IPS-20b (cell line): ENCODE measurements around the gene VPS41.
"Not testable (repeated sequence)": the region's sequence is repeated elsewhere in the genome, so short reads cannot be mapped to it uniquely, and the experiment has no call there.

ENCODE experiments used
- H3K27ac ChIP-seq: one replicate; pipeline ENCODE4 v1.5.1; 2013; ENCODE audit warnings: low read length
- H3K27me3 ChIP-seq: 2 replicates; pipeline ENCODE4 v1.6.1; 2013; ENCODE audit warnings: mild to moderate bottlenecking, low read length, inconsistent platforms; ENCODE audit not compliant: insufficient read depth
- H3K36me3 ChIP-seq: 2 replicates; pipeline ENCODE4 v1.6.1; 2013; ENCODE audit warnings: low read depth, mild to moderate bottlenecking, inconsistent platforms, low read length, moderate library complexity; ENCODE audit not compliant: insufficient read depth
- H3K4me1 ChIP-seq: 2 replicates; pipeline ENCODE4 v1.6.1; 2013; ENCODE audit warnings: mild to moderate bottlenecking, control low read depth, inconsistent platforms, low read length, moderate library complexity; ENCODE audit not compliant: insufficient read depth
- H3K4me3 ChIP-seq: 2 replicates; pipeline ENCODE4 v1.5.1; 2013; ENCODE audit warnings: mild to moderate bottlenecking, low read length, inconsistent platforms
- H3K9ac ChIP-seq: 2 replicates; pipeline ENCODE4 v1.6.1; 2013; ENCODE audit warnings: low read depth, mild to moderate bottlenecking, inconsistent platforms, low read length, moderate library complexity
- H3K9me3 ChIP-seq: 2 replicates; pipeline ENCODE4 v1.6.1; 2013; ENCODE audit warnings: mild to moderate bottlenecking, low read depth, low read length, inconsistent platforms; ENCODE audit not compliant: insufficient read depth

The VPS41 gene

DNA sequence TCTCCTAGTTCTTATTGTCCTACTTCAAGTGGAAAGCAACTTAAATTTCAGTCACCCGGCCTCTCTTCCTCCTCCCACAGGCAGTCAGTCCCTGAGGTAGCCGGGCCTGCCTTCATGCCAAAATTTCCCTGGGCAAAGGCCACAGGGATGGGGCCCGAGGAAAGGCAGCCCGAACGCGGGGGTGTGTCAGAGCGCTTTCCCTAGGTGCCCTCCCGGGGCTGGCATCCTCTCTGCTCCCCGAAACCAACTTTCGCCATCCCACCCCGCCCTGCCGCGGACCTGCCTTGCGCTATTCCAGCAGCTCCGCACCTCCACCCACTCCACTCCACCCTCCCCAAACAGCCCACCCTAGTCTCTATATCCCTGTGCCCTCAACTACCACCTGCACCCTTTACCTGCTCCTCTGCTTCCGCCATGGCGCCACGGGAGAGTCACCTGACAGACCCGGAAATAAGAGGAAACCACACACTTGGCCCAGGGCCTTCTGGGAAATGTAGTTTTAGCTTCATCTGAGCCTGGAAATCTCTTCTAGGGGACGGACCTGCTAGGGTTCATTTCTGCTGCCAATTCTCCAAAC lies at the start of gene VPS41:
VPS41 (minus strand) TSS at position 433 of the 577 bp plus-strand sequence; CDS start at position 416, 17 bp downstream.
- Histone ChIP-seq H3K9me3 (no peaks in the 10 kb centered on the region), H3K27ac (no peak within 1 kb of the TSS), H3K4me1 (no peaks in the 10 kb centered on the region), H3K9ac (peak within 1 kb of the TSS; percentile 87), H3K4me3 (peak within 1 kb of the TSS; percentile 94), H3K36me3 (no peaks in the 10 kb centered on the region), H3K27me3 (no peaks in the 10 kb centered on the region)

DNA sequence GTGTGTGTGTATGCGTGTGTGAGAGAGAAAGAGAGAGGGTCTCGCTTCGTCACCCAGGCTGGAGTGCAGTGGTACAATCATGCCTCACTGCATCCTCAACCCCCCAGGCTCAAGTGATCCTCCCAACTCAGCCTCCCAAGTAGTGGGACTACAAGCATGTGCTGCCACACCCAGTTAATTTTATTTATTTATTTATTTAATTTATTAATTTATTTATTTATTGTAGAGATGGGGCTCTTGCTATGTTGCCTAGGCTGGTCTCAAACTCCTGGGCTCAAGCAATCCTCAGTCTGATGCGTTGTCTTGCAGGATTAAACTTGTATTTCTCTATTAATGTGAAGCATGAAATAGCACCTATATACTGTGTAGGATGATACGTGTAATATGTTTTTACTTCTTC lies 46.9 kb upstream of the VPS41 start:
- Histone ChIP-seq H3K9me3 (no peaks in the 10 kb centered on the region), H3K27ac (no peak overlapping the region), H3K9ac (no peak overlapping the region), H3K36me3 (no peaks in the 10 kb centered on the region), H3K4me3 (no peak overlapping the region), H3K27me3 (no peaks in the 10 kb centered on the region), H3K4me1 (no peaks in the 10 kb centered on the region)

DNA sequence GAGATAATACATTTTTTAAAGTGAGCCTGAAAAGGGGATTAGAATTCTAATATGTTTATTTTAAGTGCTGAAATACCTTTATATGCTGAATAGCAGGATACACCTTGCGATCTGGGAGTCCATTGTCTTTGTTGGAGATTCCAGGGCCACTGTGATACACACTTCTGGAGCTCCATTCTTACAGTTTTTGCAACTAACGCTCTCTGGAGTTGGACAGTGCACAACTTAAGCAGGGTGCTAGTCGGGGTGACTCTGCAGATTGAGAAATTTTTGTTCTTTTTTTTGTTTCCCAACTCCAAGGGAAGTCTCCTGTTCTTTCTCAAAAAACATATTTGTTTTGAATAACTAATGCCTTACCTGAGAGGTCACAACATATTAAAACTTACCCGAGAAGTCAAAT lies 45.0 kb upstream of the VPS41 start:
- Histone ChIP-seq H3K27me3 (no peaks in the 10 kb centered on the region), H3K4me3 (no peak overlapping the region), H3K9ac (no peak overlapping the region), H3K27ac (no peak overlapping the region), H3K4me1 (no peaks in the 10 kb centered on the region), H3K9me3 (no peaks in the 10 kb centered on the region), H3K36me3 (no peaks in the 10 kb centered on the region)

DNA sequence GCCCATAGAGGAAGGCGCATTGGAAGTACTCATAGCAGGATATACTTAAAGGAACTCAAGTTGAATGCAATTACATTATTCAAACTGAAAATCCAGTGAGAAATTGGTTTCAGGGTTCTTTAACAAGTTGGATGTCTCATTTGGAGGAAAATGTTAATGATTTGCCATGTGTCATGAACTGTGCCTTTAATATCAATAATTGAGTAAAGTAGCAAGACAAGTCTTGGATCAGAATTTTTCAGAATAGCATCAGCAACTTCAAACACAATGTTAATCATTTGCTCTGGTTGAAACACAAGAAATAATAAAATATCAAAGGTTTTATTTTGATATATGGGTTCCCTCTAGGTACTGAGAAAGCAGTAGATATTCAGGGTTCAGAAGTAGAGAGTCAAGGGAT lies 44.2 kb upstream of the VPS41 start:
- no peaks in the 10 kb centered on the region for H3K36me3 ChIP-seq
- H3K4me1 ChIP-seq: no peaks in the 10 kb centered on the region
- no peaks in the 10 kb centered on the region for H3K9me3 ChIP-seq

DNA sequence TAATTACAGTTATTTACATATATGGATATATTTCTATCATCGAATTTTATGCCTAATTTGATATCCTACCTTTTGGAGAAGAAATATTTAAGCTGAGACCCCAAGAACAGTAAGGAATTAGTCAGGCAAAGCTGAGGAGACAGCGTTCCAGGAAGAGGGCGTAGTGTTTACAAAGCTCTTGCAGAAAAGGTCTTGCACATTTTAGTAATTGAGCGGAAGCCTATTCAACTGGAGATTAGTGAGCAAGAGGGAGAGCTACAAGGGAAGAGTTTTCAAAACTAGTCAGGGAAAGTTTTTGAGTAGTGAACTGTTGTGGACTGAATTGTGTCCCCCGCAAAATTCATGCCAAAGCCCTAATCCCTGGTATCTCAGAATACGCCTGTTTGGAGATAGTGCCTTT lies 42.2 kb upstream of the VPS41 start:
- H3K27ac ChIP-seq: no peak overlapping the region
- H3K9me3 ChIP-seq: no peaks in the 10 kb centered on the region
- no peak overlapping the region for H3K9ac ChIP-seq
- no peaks in the 10 kb centered on the region for H3K36me3 ChIP-seq
- no peak overlapping the region for H3K4me3 ChIP-seq
- H3K27me3 ChIP-seq: no peaks in the 10 kb centered on the region
- H3K4me1 ChIP-seq: no peaks in the 10 kb centered on the region

More for the DNA sequence above, 44.2 kb upstream of the VPS41 start:
- H3K9ac ChIP-seq: no peak overlapping the region
- no peak overlapping the region for H3K4me3 ChIP-seq
- no peaks in the 10 kb centered on the region for H3K27me3 ChIP-seq
- H3K27ac ChIP-seq: no peak overlapping the region

DNA sequence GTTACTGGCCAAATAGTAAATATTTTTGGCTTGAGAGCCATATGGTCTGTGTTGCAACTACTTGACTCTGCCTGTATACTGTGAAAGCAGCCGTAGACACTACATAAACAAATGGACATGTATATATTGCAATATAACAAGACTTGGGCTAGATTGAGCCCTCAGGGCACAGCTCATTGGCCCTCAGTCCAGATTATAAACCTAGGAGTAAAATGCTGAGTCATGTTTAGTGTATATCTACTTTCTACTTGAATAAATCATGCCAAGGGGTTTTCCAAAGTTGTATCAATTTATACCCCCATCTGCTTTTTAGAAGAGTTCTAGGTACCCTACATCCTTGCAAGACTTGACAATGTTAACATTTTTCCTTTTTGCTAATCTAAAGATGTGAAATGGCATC lies 41.3 kb upstream of the VPS41 start:
- H3K9ac ChIP-seq: no peak overlapping the region
- H3K27ac ChIP-seq: no peak overlapping the region
- no peaks in the 10 kb centered on the region for H3K9me3 ChIP-seq
- H3K4me3 ChIP-seq: no peak overlapping the region
- no peaks in the 10 kb centered on the region for H3K27me3 ChIP-seq
- no peaks in the 10 kb centered on the region for H3K4me1 ChIP-seq
- no peaks in the 10 kb centered on the region for H3K36me3 ChIP-seq

DNA sequence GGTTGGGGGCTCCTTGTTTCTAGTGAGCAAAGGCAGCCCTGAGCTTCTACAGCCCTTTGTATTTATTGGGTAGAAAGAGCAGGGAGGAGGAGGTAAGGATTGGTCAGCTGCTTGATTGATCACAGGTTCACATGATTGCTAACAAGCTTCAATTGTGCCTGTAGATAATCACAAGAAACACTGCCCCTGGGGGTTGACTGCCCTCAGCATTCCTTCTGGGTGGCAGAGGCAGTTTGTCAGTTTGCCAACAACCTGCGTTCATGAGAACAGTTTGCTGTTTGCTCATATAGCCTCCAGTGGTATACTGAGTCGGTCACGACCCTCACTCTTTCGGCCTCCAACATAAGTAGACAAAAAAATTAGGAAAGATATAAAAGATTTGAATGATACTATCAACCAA lies 38.5 kb upstream of the VPS41 start:
- H3K27me3 ChIP-seq, H3K4me1 ChIP-seq, H3K27ac ChIP-seq, H3K9me3 ChIP-seq, H3K4me3 ChIP-seq, H3K36me3 ChIP-seq, H3K9ac ChIP-seq: not testable (repeated sequence)

DNA sequence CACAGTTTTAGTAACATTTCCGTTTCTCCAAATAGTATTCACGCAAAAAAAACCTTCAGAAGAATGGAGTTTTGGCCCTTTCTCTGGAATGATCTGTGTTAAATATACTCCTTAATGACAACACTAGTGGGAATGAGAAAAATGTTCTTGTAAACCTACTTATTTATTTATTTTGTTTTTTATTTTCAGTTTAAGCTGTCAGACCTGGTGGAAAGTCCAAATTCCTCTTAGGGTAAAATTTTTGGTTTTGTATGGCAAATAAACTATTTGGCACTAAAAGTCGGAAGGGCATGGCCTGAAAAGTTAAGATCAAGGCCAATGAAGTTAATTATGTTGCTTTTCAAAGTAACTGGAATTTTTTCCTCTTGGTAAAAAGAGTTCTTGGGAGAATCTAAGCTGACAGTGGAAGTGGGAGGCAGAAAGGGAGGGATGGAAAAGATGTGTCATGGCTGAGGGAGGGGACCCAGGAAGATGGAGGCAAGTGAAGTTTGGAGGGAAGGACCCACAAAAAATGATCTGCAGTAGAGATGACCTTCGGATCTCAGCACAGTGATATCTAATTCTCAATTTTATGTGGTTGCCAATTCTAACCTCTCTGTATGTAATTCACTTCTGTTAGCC lies 33.5 kb upstream of the VPS41 start:
- Histone ChIP-seq H3K36me3 (no peaks in the 10 kb centered on the region), H3K27me3 (no peaks in the 10 kb centered on the region), H3K4me1 (peaks cover 10% of the 10 kb centered on the region), H3K9me3 (no peaks in the 10 kb centered on the region), H3K9ac (no peak overlapping the region), H3K4me3 (no peak overlapping the region), H3K27ac (no peak overlapping the region)

DNA sequence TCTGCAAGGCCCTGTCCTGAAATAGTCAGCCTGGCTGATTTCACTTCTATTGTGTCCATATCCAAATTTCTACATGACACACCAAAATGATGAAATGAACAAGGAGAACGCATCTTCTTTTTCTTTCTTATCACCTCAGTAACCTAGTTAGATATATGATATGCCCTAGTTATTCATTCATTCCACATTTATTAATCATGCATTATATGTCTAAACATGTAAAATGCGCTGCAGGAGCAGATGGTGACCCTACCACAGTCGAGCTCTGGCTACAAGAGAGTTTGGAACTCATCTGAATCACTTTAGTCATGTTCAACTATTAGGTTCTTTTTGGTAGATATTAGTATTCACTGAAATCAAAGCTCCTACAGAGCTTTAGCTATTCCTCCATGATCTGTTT lies 31.8 kb upstream of the VPS41 start:
- Histone ChIP-seq H3K4me3 (no peak overlapping the region), H3K27ac (no peak overlapping the region), H3K4me1 (peaks cover 10% of the 10 kb centered on the region), H3K36me3 (no peaks in the 10 kb centered on the region), H3K9me3 (no peaks in the 10 kb centered on the region), H3K9ac (no peak overlapping the region), H3K27me3 (no peaks in the 10 kb centered on the region)

DNA sequence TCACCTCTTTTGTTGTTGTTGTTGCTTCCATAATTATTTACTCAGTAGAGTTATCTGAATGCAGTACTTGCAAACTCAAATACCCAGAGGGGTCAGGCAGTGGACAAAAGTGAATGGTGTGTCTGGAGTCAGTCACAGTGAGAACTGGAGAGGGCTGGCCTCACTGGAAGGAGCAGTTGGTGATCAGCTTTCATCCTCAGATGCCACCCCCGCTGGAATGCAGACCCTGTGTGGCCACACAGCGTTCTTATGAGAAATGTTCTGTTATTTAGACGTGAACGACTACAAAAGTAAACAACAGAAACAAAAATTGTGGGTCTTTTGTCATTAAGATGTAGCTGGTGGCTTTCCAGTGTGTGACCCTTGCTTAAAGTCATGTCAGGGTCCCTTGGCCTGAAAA lies 29.6 kb upstream of the VPS41 start:
- Histone ChIP-seq H3K27ac (no peak overlapping the region), H3K27me3 (no peaks in the 10 kb centered on the region), H3K4me1 (peaks cover 10% of the 10 kb centered on the region), H3K36me3 (no peaks in the 10 kb centered on the region), H3K4me3 (no peak overlapping the region), H3K9ac (no peak overlapping the region), H3K9me3 (no peaks in the 10 kb centered on the region)

DNA sequence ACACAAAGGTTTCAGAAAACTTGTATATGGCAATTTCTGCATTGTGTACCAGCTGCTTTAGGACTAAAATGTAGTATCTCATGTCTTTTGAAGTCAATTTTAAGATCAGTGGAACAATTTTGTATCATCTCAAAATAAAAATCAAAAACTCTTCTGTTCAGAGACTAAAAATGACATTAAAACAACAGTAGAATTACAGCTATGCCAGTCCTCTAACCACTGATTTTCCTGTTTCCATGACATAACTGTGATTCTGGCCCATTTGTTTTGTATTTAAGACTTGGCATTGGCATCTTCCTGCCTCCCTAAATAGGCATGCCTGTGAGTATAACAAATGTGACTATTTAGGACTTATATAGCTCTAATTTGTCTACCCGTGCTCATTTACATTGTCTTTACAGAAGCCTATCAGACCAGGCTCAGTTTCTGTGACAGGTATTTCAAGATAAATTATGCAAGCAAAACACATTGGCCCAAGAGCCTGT lies 29.1 kb upstream of the VPS41 start:
- Histone ChIP-seq H3K9me3 (no peaks in the 10 kb centered on the region), H3K4me1 (peaks cover 10% of the 10 kb centered on the region), H3K27ac (no peak overlapping the region), H3K9ac (no peak overlapping the region), H3K27me3 (no peaks in the 10 kb centered on the region), H3K36me3 (no peaks in the 10 kb centered on the region), H3K4me3 (no peak overlapping the region)

DNA sequence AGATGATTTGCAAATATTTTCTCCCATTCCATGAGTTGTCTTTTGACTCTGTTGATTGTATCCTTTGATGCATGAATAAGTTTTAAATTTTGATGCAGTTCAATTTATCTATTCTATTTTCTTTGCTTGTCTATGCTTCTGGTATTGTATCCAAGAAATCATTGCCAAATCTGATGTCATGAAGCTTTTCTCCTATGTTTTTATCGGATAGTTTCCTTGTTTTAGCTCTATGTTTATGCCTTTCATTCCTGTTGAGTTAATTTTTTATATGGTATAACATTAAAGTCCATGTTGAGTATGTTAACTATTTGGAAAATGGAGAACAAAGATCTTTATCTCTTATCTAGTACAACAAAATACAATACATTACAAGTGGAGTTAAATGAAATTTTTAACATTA lies 27.6 kb upstream of the VPS41 start:
- Histone ChIP-seq H3K27ac (no peak overlapping the region), H3K27me3 (no peaks in the 10 kb centered on the region), H3K36me3 (no peaks in the 10 kb centered on the region), H3K4me1 (peaks cover 10% of the 10 kb centered on the region), H3K9ac (no peak overlapping the region), H3K9me3 (no peaks in the 10 kb centered on the region), H3K4me3 (no peak overlapping the region)
